ENCODE data around the gene NFASC. TPM values are rescaled to one million over a fixed set of nuclear protein-coding genes. Genes with fewer than 3 reads are reported as not detected.
A peak's percentile ranks its signal among the peaks of the same experiment; 100 is the strongest.

The NFASC gene
- total and polyA plus RNA-seq, 9 of the 15 experiments (the other 6 are each of a cell fraction or from before 2014, with no cell fraction given): 0.03 to 0.16 (median 0.06) TPM; not detected in 6

DNA sequence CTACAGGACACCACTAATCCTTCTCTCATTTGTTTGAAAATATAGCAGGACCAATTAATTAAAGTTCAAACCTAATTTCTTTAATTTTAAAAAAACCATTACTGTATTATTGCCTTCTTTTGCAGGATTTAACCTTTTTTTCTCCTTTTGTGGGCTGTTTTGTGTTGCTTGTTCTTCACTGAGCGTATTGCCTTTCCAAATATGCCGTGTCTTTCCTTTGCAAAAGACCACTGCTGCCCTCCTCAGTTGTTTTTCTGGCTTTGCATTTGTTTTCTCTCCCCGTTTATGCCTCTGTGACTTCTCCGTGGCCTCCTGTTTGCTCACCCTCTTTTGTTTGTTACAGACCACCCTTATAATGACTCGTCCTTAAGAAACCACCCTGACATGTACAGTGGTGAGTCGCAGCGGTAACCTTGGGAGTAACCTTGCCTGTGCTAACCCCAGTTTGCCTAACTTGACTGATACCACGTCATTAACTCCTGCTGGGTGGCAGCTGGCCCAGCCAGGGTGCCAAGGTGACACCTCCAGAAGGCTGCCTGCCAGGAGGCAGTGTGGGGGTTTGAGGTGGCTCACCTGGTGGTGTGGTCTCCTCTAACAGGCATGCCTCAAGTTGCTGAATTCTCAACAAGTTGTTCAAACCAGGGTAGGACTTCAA, 91.2 kb downstream of the NFASC start (continued):
- TF ChIP-seq, protein P1, sequence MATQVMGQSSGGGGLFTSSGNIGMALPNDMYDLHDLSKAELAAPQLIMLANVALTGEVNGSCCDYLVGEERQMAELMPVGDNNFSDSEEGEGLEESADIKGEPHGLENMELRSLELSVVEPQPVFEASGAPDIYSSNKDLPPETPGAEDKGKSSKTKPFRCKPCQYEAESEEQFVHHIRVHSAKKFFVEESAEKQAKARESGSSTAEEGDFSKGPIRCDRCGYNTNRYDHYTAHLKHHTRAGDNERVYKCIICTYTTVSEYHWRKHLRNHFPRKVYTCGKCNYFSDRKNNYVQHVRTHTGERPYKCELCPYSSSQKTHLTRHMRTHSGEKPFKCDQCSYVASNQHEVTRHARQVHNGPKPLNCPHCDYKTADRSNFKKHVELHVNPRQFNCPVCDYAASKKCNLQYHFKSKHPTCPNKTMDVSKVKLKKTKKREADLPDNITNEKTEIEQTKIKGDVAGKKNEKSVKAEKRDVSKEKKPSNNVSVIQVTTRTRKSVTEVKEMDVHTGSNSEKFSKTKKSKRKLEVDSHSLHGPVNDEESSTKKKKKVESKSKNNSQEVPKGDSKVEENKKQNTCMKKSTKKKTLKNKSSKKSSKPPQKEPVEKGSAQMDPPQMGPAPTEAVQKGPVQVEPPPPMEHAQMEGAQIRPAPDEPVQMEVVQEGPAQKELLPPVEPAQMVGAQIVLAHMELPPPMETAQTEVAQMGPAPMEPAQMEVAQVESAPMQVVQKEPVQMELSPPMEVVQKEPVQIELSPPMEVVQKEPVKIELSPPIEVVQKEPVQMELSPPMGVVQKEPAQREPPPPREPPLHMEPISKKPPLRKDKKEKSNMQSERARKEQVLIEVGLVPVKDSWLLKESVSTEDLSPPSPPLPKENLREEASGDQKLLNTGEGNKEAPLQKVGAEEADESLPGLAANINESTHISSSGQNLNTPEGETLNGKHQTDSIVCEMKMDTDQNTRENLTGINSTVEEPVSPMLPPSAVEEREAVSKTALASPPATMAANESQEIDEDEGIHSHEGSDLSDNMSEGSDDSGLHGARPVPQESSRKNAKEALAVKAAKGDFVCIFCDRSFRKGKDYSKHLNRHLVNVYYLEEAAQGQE (IDR thresholded peaks at IDR 0.05; ENCODE audit: borderline replicate concordance): peak; percentile 46; the same call in 1 of the 2 replicates
- TF ChIP-seq, protein P1 (CRISPR knock-in tag; IDR thresholded peaks at IDR 0.05; ENCODE audit: low read depth): no peak
- TF ChIP-seq, protein P2, sequence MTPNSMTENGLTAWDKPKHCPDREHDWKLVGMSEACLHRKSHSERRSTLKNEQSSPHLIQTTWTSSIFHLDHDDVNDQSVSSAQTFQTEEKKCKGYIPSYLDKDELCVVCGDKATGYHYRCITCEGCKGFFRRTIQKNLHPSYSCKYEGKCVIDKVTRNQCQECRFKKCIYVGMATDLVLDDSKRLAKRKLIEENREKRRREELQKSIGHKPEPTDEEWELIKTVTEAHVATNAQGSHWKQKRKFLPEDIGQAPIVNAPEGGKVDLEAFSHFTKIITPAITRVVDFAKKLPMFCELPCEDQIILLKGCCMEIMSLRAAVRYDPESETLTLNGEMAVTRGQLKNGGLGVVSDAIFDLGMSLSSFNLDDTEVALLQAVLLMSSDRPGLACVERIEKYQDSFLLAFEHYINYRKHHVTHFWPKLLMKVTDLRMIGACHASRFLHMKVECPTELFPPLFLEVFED (CRISPR knock-in tag; conservative IDR thresholded peaks at IDR 0.05): no peak
- TF ChIP-seq ATF1 (CRISPR knock-in tag; IDR thresholded peaks at IDR 0.05) (no peak), ATF1 (tag; IDR thresholded peaks at IDR 0.05) (no peak), ZNF384 (IDR thresholded peaks at IDR 0.05; ENCODE audit: low read depth, low read length) (no peak), NR2C1 (IDR thresholded peaks at IDR 0.05) (no peak), NR2C1 (tag; IDR thresholded peaks at IDR 0.05) (no peak), GABPB2 (CRISPR knock-in tag; conservative IDR thresholded peaks at IDR 0.05) (no peak), BRCA1 (IDR thresholded peaks at IDR 0.05) (no peak), BRCA1 (CRISPR knock-in tag; IDR thresholded peaks at IDR 0.05) (no peak)
- TF ChIP-seq, protein P3, sequence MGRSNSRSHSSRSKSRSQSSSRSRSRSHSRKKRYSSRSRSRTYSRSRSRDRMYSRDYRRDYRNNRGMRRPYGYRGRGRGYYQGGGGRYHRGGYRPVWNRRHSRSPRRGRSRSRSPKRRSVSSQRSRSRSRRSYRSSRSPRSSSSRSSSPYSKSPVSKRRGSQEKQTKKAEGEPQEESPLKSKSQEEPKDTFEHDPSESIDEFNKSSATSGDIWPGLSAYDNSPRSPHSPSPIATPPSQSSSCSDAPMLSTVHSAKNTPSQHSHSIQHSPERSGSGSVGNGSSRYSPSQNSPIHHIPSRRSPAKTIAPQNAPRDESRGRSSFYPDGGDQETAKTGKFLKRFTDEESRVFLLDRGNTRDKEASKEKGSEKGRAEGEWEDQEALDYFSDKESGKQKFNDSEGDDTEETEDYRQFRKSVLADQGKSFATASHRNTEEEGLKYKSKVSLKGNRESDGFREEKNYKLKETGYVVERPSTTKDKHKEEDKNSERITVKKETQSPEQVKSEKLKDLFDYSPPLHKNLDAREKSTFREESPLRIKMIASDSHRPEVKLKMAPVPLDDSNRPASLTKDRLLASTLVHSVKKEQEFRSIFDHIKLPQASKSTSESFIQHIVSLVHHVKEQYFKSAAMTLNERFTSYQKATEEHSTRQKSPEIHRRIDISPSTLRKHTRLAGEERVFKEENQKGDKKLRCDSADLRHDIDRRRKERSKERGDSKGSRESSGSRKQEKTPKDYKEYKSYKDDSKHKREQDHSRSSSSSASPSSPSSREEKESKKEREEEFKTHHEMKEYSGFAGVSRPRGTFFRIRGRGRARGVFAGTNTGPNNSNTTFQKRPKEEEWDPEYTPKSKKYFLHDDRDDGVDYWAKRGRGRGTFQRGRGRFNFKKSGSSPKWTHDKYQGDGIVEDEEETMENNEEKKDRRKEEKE (IDR thresholded peaks at IDR 0.05; ENCODE audit: borderline replicate concordance in 1 of 2, control insufficient read depth in 1 of 2, low read depth in 2 of 2, low read length in 1 of 2): no peak
- TF ChIP-seq, protein P4, sequence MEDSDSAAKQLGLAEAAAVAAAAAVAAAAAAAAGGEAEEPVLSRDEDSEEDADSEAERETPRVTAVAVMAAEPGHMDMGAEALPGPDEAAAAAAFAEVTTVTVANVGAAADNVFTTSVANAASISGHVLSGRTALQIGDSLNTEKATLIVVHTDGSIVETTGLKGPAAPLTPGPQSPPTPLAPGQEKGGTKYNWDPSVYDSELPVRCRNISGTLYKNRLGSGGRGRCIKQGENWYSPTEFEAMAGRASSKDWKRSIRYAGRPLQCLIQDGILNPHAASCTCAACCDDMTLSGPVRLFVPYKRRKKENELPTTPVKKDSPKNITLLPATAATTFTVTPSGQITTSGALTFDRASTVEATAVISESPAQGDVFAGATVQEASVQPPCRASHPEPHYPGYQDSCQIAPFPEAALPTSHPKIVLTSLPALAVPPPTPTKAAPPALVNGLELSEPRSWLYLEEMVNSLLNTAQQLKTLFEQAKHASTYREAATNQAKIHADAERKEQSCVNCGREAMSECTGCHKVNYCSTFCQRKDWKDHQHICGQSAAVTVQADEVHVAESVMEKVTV (CRISPR knock-in tag; IDR thresholded peaks at IDR 0.05): peak; percentile 75; the same call in 1 of the 2 replicates

All from K562 (cell line).